Endodermal cell (in vitro differentiated cells): Measurements from ENCODE around the gene TMEM61. TPM values are rescaled to one million over a fixed set of nuclear protein-coding genes. Genes with fewer than 3 reads are reported as not detected.
A peak's percentile ranks its signal among the peaks of the same experiment; 100 is the strongest.

Experiments used
- DNase-seq: peaks from one replicate; pipeline ENCODE4 v3.0.0-alpha.2; 2017
- H3K27ac ChIP-seq: 2 replicates; pipeline ENCODE4 v1.5.1; 2013; ENCODE audit warnings: mild to moderate bottlenecking, low read depth, low read length, moderate library complexity
- H3K27me3 ChIP-seq: 2 replicates; pipeline ENCODE4 v1.6.1; 2013; ENCODE audit warnings: mild to moderate bottlenecking, low read length, moderate library complexity; ENCODE audit not compliant: insufficient read depth, control insufficient read depth, poor library complexity, severe bottlenecking
- H3K36me3 ChIP-seq: 2 replicates; pipeline ENCODE4 v1.7.0; 2013; ENCODE audit warnings: mild to moderate bottlenecking, low read length, moderate library complexity; ENCODE audit not compliant: control insufficient read depth, insufficient read depth
- H3K4me1 ChIP-seq: one replicate; pipeline ENCODE4 v1.7.0; 2013; ENCODE audit warnings: low read length; ENCODE audit not compliant: control insufficient read depth, insufficient read depth
- H3K4me3 ChIP-seq: 2 replicates; pipeline ENCODE4 v1.5.1; 2013; ENCODE audit warnings: mild to moderate bottlenecking, low read length, moderate library complexity
- H3K9ac ChIP-seq: 2 replicates; pipeline ENCODE4 v1.6.1; 2013; ENCODE audit warnings: mild to moderate bottlenecking, low read length, moderate library complexity; ENCODE audit not compliant: poor library complexity, severe bottlenecking; ENCODE audit errors: extremely low read depth
- H3K9me3 ChIP-seq: 2 replicates; pipeline ENCODE4 v1.6.1; 2013; ENCODE audit warnings: mild to moderate bottlenecking, low read length, moderate library complexity; ENCODE audit not compliant: control insufficient read depth
- H3K27ac Mint-ChIP-seq: 2 replicates; pipeline ENCODE4 v1.8.0; 2020; ENCODE audit warnings: mixed read lengths
- H3K27me3 Mint-ChIP-seq: 2 replicates; pipeline ENCODE4 v1.8.0; 2021; ENCODE audit warnings: mild to moderate bottlenecking, mixed read lengths; ENCODE audit not compliant: insufficient read depth
- H3K36me3 Mint-ChIP-seq: 2 replicates; pipeline ENCODE4 v1.8.0; 2020; ENCODE audit warnings: low read depth, mixed read lengths
- H3K4me1 Mint-ChIP-seq: 2 replicates; pipeline ENCODE4 v1.8.0; 2020; ENCODE audit warnings: mixed read lengths
- H3K4me3 Mint-ChIP-seq: 2 replicates; pipeline ENCODE4 v1.8.0; 2020; ENCODE audit warnings: mild to moderate bottlenecking, moderate library complexity, mixed read lengths
- H3K9me3 Mint-ChIP-seq: 2 replicates; pipeline ENCODE4 v1.8.0; 2020; ENCODE audit warnings: mild to moderate bottlenecking, mixed read lengths
- WGBS, 2 experiments: methylation state at CpG; one replicate each; pipeline versions ENCODE4 v1.1.5 to v1.1.7; 2013; ENCODE audit warnings: missing lambda C conversion rate in 2 of 2, mixed read lengths in 1 of 2; ENCODE audit not compliant: insufficient coverage in 1 of 2, insufficient read length in 1 of 2; 5-methylcytosine and 5-hydroxymethylcytosine counted together
- total RNA-seq, 2 donors: library from RNA; stranded (reverse); fragmentation: NEBNext Ultra II Directional in 1 of 2; extraction: Animal tissue kit (Norgen Biotek cat#: 25700) in 1 of 2; gene quantifications; 2 replicates in 1 of 2; 3 replicates in 1 of 2; pipeline ENCODE4 v1.2.1, GENCODE V29; 2021
- TF ChIP-seq, protein P1 (sequence below): fragments of 200-600 bp; sonication (generic); conservative IDR thresholded peaks from 2 replicates; pipeline ENCODE4 v1.5.0; 2021; ENCODE audit warnings: antibody characterized with exemption, mild to moderate bottlenecking

TMEM61 gene
- total RNA-seq, 2 donors from 2014 or later: not detected

DNA sequence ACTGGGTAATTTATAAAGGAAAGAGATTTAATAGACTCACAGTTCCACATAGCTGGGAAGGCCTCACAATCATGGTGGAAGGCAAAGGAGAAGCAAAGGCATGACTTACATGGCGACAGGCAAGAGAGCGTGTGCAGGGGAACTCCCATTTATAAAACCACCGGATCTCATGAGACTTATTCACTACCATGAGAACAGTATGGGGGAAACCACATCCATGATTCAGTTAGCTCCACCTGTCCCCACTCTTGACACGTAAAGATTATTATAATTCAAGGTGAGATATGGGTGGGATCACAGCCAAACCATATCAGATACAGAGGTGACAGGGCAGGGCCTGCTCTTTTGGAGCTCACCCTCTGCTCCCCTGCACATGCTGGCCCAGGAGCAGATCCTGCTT lies 31.4 kb upstream of the TMEM61 start:
- Histone ChIP-seq H3K27me3 (no peaks in the 10 kb centered on the region), H3K27ac (no peak overlapping the region), H3K4me3 (no peak overlapping the region), H3K4me1 (no peaks in the 10 kb centered on the region), H3K9me3 (no peaks in the 10 kb centered on the region), H3K36me3 (no peaks in the 10 kb centered on the region), H3K9ac (no peak overlapping the region)
- TF ChIP-seq, protein P1, sequence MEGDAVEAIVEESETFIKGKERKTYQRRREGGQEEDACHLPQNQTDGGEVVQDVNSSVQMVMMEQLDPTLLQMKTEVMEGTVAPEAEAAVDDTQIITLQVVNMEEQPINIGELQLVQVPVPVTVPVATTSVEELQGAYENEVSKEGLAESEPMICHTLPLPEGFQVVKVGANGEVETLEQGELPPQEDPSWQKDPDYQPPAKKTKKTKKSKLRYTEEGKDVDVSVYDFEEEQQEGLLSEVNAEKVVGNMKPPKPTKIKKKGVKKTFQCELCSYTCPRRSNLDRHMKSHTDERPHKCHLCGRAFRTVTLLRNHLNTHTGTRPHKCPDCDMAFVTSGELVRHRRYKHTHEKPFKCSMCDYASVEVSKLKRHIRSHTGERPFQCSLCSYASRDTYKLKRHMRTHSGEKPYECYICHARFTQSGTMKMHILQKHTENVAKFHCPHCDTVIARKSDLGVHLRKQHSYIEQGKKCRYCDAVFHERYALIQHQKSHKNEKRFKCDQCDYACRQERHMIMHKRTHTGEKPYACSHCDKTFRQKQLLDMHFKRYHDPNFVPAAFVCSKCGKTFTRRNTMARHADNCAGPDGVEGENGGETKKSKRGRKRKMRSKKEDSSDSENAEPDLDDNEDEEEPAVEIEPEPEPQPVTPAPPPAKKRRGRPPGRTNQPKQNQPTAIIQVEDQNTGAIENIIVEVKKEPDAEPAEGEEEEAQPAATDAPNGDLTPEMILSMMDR: no peak
- Mint-ChIP-seq H3K4me1 (peaks cover 15% of the 10 kb centered on the region), H3K9me3 (peaks cover 2% of the 10 kb centered on the region), H3K36me3 (no peaks in the 10 kb centered on the region), H3K27ac (no peak overlapping the region), H3K4me3 (no peak overlapping the region), H3K27me3 (peaks cover 5% of the 10 kb centered on the region)
- DNase-seq: no peak
- WGBS, 2 experiments: 86 to 91% methylated on average over 1 to 3 of the region's 4 CpGs

DNA sequence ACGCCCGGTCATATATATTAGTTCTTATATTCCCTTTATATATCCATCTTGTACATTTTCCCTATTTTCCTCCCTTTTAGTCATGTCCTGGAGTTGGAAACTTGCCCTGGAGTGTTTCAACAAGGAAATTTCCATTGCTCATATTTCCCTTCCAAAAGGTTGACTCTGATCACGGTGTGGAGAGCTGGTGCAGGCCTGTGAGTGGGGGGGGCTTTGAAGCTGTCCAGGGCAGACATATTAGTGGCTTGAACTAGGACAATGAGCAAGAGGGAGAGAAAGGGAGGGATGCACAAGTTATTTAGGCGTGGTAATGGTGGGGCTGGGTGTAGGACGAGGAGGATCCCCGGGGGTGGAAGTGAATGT lies 30.4 kb upstream of the TMEM61 start:
- Histone ChIP-seq H3K36me3 (no peaks in the 10 kb centered on the region), H3K9me3 (no peaks in the 10 kb centered on the region), H3K4me3 (no peak overlapping the region), H3K9ac (no peak overlapping the region), H3K27ac (no peak overlapping the region), H3K4me1 (no peaks in the 10 kb centered on the region), H3K27me3 (no peaks in the 10 kb centered on the region)
- Mint-ChIP-seq H3K36me3 (peaks cover 2% of the 10 kb centered on the region), H3K27me3 (peaks cover 7% of the 10 kb centered on the region), H3K9me3 (peaks cover 7% of the 10 kb centered on the region), H3K4me1 (peaks cover 12% of the 10 kb centered on the region), H3K27ac (no peak overlapping the region), H3K4me3 (no peak overlapping the region)
- TF ChIP-seq, protein P1: no peak
- DNase-seq: no peak
- WGBS, 2 experiments: 63 to 72% methylated on average over 5 to 6 of the region's 6 CpGs

DNA sequence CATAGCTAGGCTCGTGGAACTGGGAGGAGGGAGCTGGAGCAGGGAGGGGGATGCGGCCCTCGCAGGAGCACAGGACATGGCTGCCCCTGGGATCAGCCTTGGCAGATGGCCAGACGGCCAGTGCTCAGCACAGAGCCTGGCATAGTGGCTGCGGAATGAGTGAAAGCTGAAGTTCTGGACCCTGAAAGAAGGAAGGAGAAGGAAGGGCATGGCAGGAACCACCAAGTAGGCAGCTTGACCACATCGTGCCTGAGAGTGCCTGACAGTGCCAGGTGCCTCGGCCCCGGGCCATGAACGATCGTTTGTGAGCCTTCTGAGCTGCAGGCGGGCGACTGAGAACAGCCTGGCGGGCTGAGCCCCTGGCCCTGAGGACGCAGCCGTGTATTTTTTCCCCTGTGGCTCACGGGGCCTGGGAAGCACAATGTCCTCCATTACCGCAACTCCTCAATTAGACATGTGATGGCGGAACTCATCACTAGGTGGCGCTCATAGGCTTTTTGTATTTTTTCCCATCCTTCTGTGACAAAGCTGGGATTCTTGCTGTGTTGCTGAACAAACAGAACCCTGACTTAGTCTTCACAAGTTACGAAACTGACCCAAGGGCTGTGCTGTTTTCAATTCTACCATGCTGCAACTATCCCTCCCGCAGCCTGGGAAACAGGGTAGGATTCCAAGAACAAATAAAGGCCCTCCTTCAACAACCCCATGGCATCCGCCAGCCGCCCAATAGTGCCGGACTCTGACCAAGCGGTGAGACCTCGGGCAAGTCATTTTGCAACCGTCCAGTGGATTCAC lies 29.9 kb upstream of the TMEM61 start:
- Mint-ChIP-seq H3K27me3 (peaks cover 7% of the 10 kb centered on the region), H3K27ac (peak overlapping the region; percentile 36), H3K9me3 (peaks cover 12% of the 10 kb centered on the region), H3K36me3 (peaks cover 2% of the 10 kb centered on the region), H3K4me3 (no peak overlapping the region), H3K4me1 (peaks cover 12% of the 10 kb centered on the region)
- Histone ChIP-seq H3K4me1 (no peaks in the 10 kb centered on the region), H3K27me3 (no peaks in the 10 kb centered on the region), H3K36me3 (no peaks in the 10 kb centered on the region), H3K4me3 (no peak overlapping the region), H3K9me3 (no peaks in the 10 kb centered on the region), H3K9ac (no peak overlapping the region), H3K27ac (no peak overlapping the region)
- 34 to 46% methylated on average over 23 to 27 of the region's 27 CpGs for WGBS, 2 experiments
- DNase-seq: peak; percentile 95
- TF ChIP-seq, protein P1: peak; percentile 86
